ENCODE measurements around the gene PTPRT. TPM values are rescaled to one million over a fixed set of nuclear protein-coding genes. Genes with fewer than 3 reads are reported as not detected.
A peak's percentile ranks its signal among the peaks of the same experiment; 100 is the strongest.

The PTPRT gene
- total and polyA plus RNA-seq, 11 donors, result 0.04 to 2.5 (median 0.25) TPM; not detected in 2

DNA sequence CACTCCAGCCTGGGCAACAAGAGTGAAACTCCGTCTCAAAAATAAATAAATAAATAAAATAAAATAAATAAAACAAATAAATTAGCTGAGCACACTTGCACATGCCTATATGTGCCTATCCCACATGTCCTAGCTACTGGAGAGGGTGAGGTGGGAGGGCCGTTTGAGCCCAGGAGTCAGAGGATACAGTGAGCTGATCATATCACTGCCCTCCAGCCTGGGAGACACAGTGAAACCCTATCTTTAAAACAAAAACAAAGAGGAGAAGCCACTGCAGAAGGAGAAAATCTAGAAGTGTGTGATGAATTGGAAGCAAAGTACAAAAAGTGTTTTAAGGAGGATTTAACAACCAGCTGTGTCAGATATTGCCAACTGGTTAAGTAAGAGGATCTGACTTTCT is 728.4 kb downstream of the PTPRT start:
- intact Hi-C loops (cut with DNase I), result no loop called here
- H3K4me3 ChIP-seq, result no peak overlapping the region
- TF ChIP-seq POLR2A (IDR thresholded peaks at IDR 0.05), result no peak
- TF ChIP-seq, protein P1, sequence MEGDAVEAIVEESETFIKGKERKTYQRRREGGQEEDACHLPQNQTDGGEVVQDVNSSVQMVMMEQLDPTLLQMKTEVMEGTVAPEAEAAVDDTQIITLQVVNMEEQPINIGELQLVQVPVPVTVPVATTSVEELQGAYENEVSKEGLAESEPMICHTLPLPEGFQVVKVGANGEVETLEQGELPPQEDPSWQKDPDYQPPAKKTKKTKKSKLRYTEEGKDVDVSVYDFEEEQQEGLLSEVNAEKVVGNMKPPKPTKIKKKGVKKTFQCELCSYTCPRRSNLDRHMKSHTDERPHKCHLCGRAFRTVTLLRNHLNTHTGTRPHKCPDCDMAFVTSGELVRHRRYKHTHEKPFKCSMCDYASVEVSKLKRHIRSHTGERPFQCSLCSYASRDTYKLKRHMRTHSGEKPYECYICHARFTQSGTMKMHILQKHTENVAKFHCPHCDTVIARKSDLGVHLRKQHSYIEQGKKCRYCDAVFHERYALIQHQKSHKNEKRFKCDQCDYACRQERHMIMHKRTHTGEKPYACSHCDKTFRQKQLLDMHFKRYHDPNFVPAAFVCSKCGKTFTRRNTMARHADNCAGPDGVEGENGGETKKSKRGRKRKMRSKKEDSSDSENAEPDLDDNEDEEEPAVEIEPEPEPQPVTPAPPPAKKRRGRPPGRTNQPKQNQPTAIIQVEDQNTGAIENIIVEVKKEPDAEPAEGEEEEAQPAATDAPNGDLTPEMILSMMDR (IDR thresholded peaks at IDR 0.05), result no peak
- no peak for DNase-seq
- H3K27me3 ChIP-seq, result no peaks in the 10 kb centered on the region
- peaks cover 0 to 6% (median 0%) of the 10 kb centered on the region in 12 donors for H3K9me3 ChIP-seq
- no peak overlapping the region for H3K27ac ChIP-seq
- peaks cover 0 to 11% (median 0%) of the 10 kb centered on the region in 12 donors for H3K4me1 ChIP-seq
- no peaks in the 10 kb centered on the region for H3K36me3 ChIP-seq
- no peak for ATAC-seq
- 71 to 74% (median 73%) methylated on average over 2 of the region's 2 CpGs for WGBS, 4 donors

- Histone ChIP-seq H3K4me1 (peaks cover 0 to 5% (median 0%) of the 10 kb centered on the region in 12 donors), H3K4me3 (no peak overlapping the region), H3K36me3 (no peaks in the 10 kb centered on the region), H3K9me3 (no peaks in the 10 kb centered on the region), H3K27ac (no peak overlapping the region), H3K27me3 (no peaks in the 10 kb centered on the region)
- intact Hi-C loops (cut with DNase I), result no loop called here
- WGBS, 4 donors, result 65 to 81% (median 69%) methylated on average over 2 of the region's 2 CpGs
- no peak for ATAC-seq
- DNase-seq, result no peak
- no peak for TF ChIP-seq POLR2A (IDR thresholded peaks at IDR 0.05)
- TF ChIP-seq, protein P1 (IDR thresholded peaks at IDR 0.05), result no peak
These were observed 742.4 kb downstream of the PTPRT start for GRCh38 chr20:42447270-42447669.

DNA sequence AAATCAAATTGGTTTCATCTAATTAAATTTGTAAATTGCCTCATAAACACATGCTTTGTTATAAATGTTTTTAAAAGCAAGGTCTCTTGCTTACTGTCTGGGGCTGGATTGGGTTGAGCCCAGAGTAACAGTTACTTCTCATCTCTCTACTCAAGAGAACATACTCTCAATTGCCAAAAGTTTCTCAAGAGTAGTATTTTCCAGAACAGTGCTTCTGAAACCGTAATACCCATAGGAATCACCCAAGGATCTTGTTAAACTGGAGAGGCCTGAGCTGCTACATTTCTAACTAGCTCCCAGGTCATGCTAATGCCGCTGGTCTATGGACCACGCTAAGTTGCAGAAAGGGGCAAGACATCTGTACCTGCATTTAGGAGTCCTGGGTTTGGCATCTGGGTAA is 744.9 kb downstream of the PTPRT start:
- no peaks in the 10 kb centered on the region for H3K27me3 ChIP-seq
- no peak for TF ChIP-seq POLR2A (IDR thresholded peaks at IDR 0.05)
- TF ChIP-seq, protein P1 (IDR thresholded peaks at IDR 0.05), result no peak
- no peak overlapping the region for H3K4me3 ChIP-seq
- no peak overlapping the region for H3K27ac ChIP-seq
- DNase-seq (no peak), ATAC-seq (peak; percentile 57 to 74 (median 67))
- no peaks in the 10 kb centered on the region for H3K9me3 ChIP-seq
- H3K36me3 ChIP-seq, result no peaks in the 10 kb centered on the region
- WGBS, 4 donors, result 62 to 76% (median 74%) methylated on average over 3 of the region's 3 CpGs
- peaks cover 0 to 10% (median 0%) of the 10 kb centered on the region in 12 donors for H3K4me1 ChIP-seq
- intact Hi-C loops (cut with DNase I), result no loop called here

DNA sequence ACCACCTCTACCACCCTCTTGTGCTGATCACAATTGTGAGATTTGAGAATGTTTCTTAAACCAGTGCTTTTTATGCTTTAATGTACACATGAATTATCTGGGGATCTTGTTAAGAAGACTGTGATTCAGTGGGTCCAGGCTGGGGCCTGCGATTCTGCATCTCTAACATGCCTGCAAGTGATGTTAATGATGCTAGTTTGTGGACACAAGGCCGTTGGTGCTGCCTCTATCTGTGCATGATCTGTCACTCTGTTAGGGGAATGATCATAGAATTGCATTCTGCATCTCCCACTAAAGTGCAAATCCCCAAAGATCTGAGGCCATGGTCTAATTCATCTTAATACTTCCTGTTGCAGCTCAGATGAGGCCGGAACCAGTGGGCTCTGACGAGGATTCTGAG is 746.5 kb downstream of the PTPRT start:
- no peak for TF ChIP-seq POLR2A (IDR thresholded peaks at IDR 0.05)
- TF ChIP-seq, protein P1 (IDR thresholded peaks at IDR 0.05), result no peak
- H3K4me3 ChIP-seq, result no peak overlapping the region
- intact Hi-C loops (cut with DNase I), result no loop called here

More for the DNA sequence above, 746.5 kb downstream of the PTPRT start:
- Histone ChIP-seq H3K36me3 (no peaks in the 10 kb centered on the region), H3K9me3 (no peaks in the 10 kb centered on the region), H3K27me3 (no peaks in the 10 kb centered on the region), H3K4me1 (peaks cover 0 to 12% (median 0%) of the 10 kb centered on the region in 12 donors), H3K27ac (no peak overlapping the region)
- 70 to 77% (median 75%) methylated on average over 4 of the region's 4 CpGs for WGBS, 4 donors
- ATAC-seq (no peak), DNase-seq (no peak)
